Measurements from ENCODE around the gene TRIM47.

TRIM47 gene

GRCh38 chr17:75835654-75835987 lies 42.8 kb downstream of the TRIM47 start:
- no peak for DNase-seq (ENCODE audit: insufficient read length, low spot score)
- no peak for TF ChIP-seq POLR2A (IDR thresholded peaks at IDR 0.05; ENCODE audit: low read depth, low read length)
- no peak for FAIRE-seq

GRCh38 chr17:75834928-75835653 lies 43.3 kb downstream of the TRIM47 start:
- no peak for TF ChIP-seq POLR2A (IDR thresholded peaks at IDR 0.05; ENCODE audit: low read depth, low read length)
- FAIRE-seq (no peak), DNase-seq (ENCODE audit: insufficient read length, low spot score) (no peak)

GRCh38 chr17:75834279-75834920 lies 44.0 kb downstream of the TRIM47 start:
- FAIRE-seq (no peak), DNase-seq (ENCODE audit: insufficient read length, low spot score) (no peak)
- no peak for TF ChIP-seq POLR2A (IDR thresholded peaks at IDR 0.05; ENCODE audit: low read depth, low read length)

- FAIRE-seq (no peak), DNase-seq (ENCODE audit: insufficient read length, low spot score) (no peak)
- TF ChIP-seq POLR2A (IDR thresholded peaks at IDR 0.05; ENCODE audit: low read depth, low read length): no peak
Observed at GRCh38 chr17:75832652-75833400, 45.6 kb downstream of the TRIM47 start.

GRCh38 chr17:75832164-75832651 lies 46.2 kb downstream of the TRIM47 start:
- DNase-seq (ENCODE audit: insufficient read length, low spot score) (peak; percentile 96), FAIRE-seq (no peak)
- no peak for TF ChIP-seq POLR2A (IDR thresholded peaks at IDR 0.05; ENCODE audit: low read depth, low read length)

GRCh38 chr17:75831032-75831571 lies 47.3 kb downstream of the TRIM47 start:
- FAIRE-seq: no peak
- DNase-seq (ENCODE audit: insufficient read length, low spot score): no peak
- TF ChIP-seq POLR2A (IDR thresholded peaks at IDR 0.05; ENCODE audit: low read depth, low read length): no peak

- FAIRE-seq: no peak
- no peak for TF ChIP-seq POLR2A (IDR thresholded peaks at IDR 0.05; ENCODE audit: low read depth, low read length)
- DNase-seq (ENCODE audit: insufficient read length, low spot score): no peak
Observed at GRCh38 chr17:75830164-75831031, 48.0 kb downstream of the TRIM47 start.

- no peak for TF ChIP-seq POLR2A (IDR thresholded peaks at IDR 0.05; ENCODE audit: low read depth, low read length)
- FAIRE-seq: no peak
- no peak for DNase-seq (ENCODE audit: insufficient read length, low spot score)
Observed at GRCh38 chr17:75829747-75830146, 48.6 kb downstream of the TRIM47 start.

- DNase-seq (ENCODE audit: insufficient read length, low spot score) (no peak), FAIRE-seq (no peak)
- TF ChIP-seq POLR2A (IDR thresholded peaks at IDR 0.05; ENCODE audit: low read depth, low read length): no peak
Observed at GRCh38 chr17:75828741-75829140, 49.6 kb downstream of the TRIM47 start.

GRCh38 chr17:75828076-75828400 lies 50.3 kb downstream of the TRIM47 start:
- no peak for TF ChIP-seq POLR2A (IDR thresholded peaks at IDR 0.05; ENCODE audit: low read depth, low read length)
- no peak for DNase-seq (ENCODE audit: insufficient read length, low spot score)
- no peak for FAIRE-seq

- DNase-seq (ENCODE audit: insufficient read length, low spot score) (peak; percentile 74), FAIRE-seq (no peak)
- TF ChIP-seq POLR2A (IDR thresholded peaks at IDR 0.05; ENCODE audit: low read depth, low read length): no peak
Observed at GRCh38 chr17:75827308-75828075, 50.9 kb downstream of the TRIM47 start.

GRCh38 chr17:75826561-75827307 lies 51.6 kb downstream of the TRIM47 start:
- DNase-seq (ENCODE audit: insufficient read length, low spot score): no peak
- FAIRE-seq: no peak
- no peak for TF ChIP-seq POLR2A (IDR thresholded peaks at IDR 0.05; ENCODE audit: low read depth, low read length)

Data from H54 (cell line).